NOMO-1 (cell line): ENCODE results near the gene RALGDS.

Source experiments
- DNase-seq, 2 experiments: peaks; one replicate each; lab custom pipeline; 2025; ENCODE audit not compliant: unreplicated experiment in 2 of 2; lab: John Stamatoyannopoulos, UW

The RALGDS gene

DNA sequence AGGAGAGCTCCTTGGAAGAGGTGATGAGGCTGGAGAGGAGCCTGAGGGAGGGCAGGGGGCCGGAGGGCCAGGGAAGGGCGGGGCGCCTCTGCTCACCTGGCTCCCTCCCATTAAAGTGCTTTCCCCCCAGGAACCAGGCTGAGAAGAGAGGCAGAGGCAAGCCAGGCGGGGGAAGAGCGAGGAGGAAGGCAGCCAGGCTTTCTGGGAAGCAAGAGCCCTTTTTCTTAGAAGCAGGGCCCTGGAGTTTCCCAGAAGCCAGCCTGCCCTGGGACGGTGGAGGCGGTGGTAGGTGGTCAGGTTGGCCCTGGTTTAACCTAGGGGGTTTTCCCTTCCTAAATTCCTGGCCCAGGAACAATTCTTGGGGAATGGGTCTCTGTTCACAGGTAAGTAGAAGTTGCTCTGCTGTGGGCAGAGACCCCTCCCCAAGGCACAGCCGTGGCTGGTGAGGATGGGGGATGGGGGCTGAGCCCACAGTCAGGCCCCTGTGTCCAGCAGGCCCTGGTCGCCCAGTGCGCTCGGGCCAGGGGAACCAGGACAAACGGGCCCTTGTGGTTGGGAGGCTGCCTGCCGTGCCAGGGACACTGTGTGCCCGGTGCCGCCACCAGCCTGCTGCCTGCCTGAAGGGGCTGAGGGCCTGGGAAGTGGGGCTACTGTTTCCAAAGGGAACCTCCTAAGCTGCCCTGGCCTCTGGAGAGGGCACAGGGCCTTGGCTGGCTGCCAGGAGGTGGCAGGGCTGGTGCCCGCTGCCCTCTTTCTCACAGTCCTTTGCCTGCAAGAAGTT is 16.6 kb upstream of the RALGDS start:
- no peak for DNase-seq

DNA sequence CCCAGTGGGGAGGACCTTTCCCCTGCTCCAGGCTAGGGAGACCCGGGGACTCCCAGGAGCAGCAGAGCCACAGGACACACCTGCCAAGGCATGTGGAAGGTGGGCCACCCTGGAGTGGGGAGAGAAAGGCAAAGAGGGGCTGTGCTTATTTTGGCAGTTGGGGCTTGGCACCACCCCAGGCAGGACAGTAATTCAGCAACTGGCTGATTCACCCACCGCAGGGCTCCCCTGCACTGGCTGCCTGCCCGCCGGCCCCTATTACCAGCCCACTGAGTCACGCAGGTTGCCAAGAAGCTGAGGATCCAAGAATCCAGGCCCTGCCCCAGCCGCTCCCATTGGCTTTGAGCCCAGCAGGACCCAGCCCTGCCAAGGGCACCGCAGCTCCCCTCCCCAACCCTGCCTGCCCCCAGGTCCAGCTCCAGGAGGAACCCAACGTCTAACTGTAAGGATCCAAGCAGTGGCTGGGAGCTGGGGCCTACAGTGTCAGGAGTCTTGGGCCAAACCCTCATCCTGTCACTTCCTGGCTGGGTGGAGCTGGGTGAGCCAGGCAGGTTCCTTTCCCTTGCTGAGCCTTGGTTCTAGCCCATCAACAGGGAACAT is 14.2 kb upstream of the RALGDS start:
- no peak for DNase-seq

DNA sequence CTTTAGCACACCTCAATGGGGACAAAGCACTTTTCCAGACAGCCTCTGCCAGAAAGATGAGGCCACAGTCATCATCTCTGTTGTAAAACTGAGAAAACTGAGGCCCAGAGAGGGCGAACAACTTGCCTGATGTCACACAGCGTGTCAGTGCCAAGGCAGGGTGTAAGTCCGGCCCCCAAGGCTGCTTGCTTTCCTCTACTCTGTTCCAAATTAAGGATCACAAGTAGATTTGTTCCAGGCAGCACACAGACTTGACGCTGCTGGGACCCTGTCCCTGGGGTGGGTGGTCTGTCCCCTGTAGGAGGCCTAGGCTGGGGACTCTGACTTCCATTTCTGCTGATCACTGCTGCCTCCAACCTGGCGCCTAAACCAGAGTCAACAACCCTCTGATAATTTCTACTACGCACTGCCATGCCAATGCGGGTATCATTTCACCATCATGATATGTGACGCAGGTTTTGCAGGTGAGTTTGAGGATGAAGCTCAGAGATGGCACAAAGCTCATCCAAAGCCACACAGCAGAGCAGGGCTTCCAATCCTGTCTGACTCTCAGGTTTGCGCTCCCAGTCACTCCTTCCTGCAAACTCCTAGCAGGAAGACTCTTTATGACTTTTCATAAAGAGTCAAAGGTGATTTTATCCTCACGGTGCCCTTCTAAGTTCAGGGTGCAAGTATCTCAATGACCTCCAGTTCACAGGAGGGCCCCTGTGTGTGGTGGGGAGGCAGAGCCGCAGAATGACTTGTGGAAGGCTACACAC is 13.5 kb upstream of the RALGDS start:
- no peak for DNase-seq

DNA sequence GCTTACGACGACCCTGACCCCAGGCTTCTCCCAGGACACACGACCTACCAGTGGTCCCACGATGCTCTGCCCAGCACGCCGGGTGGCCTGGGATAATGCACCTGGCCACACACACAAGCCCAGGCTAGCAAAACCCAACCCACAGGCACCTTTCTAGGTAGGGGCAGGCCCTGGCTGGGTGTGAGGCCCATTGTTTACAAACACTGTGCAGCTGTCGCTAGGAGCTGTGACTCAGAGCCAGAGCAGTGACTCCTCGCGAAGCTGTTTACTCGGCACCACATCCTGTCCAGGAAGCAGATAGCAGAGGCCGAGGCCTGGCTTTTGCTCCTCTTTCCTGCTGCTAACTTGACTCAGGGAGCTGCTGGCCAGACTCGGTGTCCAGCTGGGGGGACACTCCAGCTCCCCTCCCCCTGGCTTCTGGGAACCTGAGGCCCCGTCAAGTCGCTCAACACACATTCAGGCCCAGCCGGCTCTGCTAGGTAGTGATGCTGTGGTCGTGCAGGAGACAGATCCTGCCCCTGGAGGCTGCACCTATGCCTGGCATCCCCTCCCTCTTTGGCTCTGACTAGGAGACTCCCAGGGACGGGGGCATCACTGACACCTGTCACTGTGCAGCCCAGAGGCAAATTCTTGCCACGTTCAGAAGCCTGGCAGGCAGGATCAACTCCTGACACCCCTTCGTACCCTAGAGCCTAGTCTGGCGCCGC is 12.8 kb upstream of the RALGDS start:
- DNase-seq: peak; percentile 16 to 18

DNA sequence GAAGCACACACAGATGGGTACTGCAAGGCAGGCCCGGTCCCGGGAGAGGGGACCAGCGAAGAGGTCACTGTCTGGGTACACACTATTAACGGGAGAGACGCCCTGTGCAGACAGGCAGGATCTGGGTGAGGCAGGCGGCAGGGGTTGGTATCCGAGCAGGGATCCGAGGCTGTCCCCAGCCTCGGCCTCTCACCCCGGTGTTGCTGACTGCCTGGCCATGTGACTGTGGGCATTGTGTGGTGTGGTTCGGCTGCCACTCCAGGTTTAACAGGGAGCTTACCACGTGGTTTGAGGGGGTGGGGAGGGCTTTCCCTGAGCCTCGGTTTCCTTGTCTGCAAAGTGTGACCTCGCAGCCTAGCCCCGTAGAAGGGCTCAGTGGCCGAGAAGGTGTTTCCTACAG is 11.1 kb upstream of the RALGDS start:
- DNase-seq: no peak

DNA sequence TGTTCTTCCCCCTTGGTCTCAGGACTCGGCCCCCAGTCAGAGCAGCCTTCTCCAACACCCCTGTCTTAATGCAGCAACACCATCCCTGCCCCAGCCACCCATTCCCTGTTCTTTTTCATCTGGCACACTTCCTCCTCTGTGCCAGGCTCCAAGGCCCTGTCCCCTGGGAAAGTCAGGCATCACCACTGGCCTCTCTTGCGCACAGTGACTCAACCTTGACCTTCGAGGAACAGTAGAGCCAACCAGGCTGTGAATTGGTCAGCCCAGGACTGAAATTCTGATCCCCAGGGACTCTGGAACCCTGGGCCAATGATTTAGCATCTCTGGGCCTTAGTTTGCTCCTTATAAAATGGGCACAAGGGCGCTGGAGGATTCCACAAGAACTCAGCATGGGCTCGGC is 10.5 kb upstream of the RALGDS start:
- DNase-seq: no peak

DNA sequence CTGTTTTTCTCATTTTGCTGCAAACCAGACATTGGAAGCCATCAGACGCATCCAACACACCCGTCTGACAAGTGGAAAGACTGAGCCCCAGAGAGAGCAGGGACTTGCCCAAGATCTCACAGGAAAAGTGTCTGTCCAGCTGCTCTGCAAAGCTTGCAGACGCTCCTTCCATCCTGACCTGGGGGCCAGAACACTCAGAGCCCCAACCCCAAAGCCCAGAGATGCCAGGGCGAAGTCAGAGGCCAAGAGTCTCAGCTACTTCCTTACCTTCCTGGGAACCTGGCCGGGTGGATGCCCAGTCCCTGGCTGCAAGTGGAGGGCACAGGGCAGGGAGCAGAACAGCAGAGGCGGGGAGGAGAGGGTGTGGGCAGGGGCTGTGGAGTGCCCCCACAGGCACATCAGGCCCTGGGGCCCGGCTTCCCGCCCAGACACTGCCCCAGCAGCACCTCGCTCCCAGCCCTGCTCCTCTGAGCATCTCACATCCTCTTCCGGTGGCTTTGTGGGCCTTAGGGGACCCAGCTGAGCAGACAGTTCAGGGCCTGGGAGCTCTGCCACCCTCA is 9.7 kb upstream of the RALGDS start:
- no peak for DNase-seq

DNA sequence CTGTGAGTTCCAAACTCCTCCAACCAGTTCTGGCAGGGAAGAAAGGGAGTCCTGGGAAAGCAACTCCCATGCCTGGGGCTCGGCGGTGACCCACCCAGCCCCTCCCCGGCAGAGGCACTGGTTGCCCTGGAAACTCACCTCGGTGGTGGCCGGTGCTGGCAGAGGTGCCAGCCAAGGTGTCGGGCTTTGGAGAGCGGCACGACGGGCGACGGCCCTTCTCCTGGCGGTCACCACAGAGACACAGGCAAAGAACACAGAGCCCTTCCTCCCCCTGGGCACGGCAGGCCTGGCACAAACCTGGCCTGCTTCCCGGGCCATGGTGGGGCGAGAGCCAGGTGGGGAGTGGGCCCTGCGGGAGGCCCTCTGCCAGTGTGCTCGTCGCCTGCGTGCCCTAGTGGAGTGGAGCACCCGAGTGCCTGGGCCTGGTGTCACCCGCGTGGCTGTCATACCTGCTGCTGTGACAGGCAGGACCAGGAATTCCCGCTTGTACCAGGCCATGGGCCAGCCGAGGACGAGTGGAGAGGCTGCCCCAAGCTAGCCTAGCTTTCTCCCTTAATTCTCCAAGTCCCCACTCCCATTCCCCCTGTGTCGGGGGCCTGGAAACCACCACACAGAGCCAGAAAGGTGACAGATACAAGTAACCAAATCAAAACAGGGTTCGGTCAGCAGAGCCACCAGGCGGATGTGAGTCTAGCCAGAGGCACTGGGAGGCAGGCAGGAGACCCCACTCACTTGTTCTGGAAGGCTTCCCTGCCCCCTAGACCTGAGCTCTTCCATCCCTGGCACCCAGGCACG is 8.2 kb upstream of the RALGDS start:
- DNase-seq: no peak

DNA sequence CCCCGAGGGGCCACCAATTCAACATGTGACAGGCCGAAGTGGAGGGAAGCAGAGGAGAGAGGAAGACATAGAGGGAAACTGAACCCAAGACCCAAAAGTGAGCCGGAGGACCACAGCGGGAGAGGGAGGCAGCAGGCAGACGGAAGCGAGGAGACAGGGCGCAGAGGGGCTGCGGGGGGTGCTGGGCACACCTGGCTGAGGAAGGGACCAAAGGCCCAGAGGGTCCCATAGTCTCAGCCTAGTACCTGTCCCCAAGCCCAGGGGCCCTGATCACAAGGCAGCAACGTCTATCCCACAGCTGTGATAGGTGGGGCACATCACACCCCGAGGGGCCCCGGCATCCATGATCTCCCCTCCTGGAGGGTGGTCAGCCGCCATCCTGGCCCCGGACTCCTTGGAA is 7.1 kb upstream of the RALGDS start:
- DNase-seq: no peak

DNA sequence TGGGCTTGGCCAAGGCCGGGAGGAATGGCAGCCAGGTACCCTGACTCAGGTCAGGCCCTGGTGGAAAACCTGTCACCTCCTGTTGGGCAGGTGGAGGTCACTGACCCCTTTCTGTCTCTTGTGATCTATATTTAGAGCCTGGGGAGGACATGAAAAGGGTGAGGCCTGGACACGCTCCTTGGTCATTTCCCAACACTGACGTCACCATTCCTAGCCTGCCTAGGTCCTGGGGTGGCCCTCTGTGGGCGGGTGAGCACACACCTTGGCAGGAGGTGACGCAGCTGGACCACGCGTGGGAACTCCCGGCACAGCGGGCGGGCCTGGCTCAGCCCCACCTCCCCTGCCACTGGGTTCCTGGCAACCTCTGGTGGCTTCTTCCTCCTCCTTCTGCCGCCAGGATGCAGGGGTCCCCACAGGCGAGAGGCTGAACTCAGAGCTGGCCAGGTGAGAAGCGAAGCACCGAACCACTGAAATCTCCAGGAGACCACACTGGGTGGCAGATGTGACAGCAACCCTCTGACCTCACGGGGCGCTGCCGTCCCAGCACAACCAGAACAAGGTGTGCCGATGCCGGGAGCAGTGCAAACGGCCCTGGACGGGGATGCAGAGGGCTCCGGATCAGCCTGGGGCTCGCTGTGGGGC is 6.4 kb upstream of the RALGDS start:
- DNase-seq: no peak

DNA sequence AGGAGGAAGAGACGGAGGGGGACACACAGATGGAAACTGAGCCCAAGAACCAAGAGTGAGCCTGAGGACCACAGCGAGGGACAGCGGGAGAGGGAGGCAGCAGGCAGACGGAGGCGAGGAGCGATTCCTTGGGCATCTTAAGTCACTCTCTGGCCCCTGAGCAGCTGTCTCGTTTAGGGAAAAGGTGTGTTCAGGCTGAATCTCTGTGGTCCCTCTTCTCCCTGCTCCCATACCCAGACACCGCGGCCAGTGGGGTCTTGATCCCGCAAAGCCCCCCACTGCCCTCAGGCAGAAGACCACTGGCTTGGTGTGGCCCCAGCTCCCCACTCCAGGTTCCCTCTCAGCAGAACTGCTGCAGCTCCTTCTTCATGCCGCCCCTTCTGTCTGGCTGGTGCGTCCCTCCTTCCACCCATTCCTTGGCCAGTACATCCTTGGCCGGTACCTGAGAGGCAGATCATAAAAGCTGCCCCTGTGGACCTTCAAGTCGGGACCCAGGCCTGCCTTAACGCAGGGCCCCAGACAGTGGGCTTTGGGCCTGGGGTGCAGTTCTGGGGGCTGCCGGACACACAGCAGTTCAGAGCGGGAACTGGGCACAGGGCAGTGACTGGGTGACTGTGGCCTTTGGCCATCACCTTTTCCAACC is 5.8 kb upstream of the RALGDS start:
- no peak for DNase-seq

DNA sequence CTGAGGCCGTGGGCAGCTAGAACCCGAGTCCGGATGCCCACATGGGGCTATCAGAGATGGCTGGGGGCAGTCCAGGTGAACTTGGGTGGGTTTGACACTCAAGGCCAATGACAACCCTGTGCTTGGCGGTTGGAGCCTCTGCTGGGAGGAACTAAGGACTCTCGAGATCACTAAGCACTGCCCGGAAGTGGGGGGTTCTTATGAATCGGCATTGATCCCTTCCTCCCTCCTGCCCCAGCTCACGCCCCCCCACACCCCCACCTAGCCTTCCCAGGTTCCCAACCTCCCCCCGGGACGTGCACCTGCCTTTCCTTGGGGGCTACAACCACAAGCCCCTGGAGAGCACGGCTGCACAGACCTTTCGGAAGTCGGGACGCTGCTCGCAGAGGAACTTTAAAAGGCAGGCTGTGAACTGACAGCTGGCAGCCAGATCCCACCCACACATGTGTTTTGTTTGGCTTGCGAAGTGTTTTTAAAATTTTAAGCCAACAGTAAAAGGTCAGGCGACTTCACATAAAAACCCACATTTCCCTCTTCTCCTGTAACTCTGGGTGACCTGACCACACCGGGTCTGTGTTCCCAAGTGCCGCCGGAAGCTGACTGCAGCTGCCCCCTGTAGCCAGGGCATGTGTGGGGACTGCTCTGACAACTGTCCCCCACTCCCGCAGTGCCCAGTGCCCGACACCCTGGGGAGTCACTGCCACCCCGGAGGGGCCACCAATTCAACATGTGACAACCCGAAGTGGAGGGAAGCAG is 5.1 kb upstream of the RALGDS start:
- peak; percentile 64 to 72 for DNase-seq

DNA sequence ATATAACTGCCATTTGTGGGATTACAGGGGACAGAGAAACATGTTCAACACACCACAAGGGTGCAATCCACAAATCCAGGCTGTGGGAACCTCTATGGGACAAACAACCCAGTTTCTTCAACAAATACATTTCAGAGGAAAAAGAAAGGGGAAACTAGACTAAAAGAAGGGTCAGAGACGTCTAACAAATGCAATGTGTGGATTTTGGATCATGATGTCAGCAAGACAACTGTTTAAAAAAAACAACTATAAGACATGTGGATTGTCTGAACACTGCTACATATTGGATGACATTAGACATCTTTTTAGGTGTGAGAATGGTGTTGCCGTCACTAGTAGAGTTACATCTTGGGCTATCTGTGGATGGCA is 3.9 kb upstream of the RALGDS start:
- no peak for DNase-seq

DNA sequence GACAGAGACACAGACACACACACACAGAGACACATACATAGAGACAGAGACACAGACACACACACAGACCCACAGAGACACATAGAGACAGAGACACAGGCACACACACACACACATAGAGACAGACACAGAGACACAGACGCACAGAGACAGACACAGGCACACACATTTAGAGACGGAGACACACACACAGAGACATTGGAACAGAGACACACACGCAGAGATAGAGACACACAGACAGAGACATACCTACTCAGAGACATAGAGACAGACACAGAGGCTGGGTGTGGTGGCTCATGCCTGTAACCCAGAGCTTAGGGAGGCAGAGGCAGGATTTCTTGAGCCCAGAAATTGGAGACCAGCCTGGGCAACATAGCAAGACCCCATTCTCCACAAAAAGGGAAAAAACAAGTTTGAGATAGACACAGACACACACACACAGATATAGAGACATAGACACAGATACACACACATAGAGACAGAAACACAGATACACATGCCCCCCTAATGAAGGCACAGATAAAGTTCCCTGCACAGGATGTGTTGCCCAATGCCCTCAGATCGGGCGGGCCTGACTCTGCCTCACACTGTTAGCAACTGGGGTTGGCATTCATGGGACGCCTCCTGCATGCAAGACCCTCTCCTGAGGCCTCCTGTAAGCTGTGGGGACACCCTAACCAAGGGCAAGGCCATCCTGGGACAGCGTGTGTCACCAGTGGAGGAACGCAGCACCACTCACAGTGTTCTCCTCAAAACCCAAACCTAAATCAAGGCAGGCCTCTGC is 3.3 kb upstream of the RALGDS start:
- peak in 1 of 2 experiments; percentile 26 for DNase-seq

DNA sequence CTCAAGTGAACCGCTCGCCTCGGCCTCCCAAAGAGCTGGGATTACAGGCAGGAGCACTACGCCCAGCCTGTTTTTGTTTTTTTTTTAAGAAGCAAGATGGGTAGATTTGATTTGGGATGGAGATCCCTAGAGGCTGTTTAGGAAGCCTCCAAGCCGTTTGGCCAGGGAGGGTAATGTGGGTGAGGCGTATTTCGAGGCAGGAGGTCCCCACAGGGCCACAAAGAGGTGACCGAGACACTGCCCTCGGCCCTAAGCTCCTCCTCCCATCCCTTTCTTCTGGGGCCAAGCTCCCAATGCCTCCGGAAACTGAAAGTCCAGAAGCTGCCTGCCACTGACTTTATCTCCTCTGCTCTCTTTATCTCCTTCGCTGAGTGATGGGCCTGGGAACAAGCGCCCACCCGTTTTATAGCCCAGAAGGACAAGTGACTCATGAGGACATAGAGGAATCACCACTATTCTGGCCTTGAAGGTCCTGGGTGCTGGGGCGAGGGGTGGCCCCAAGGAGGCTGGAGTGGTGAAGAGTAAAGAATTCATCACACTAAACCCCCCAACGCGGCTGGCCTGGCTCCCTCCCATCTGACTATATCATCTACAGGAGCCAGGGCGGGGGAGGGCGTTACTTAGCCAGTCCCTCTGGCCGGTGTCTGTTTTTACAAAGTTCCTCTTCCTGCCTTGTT is 2.0 kb upstream of the RALGDS start:
- peak in 1 of 2 experiments; percentile 30 for DNase-seq

DNA sequence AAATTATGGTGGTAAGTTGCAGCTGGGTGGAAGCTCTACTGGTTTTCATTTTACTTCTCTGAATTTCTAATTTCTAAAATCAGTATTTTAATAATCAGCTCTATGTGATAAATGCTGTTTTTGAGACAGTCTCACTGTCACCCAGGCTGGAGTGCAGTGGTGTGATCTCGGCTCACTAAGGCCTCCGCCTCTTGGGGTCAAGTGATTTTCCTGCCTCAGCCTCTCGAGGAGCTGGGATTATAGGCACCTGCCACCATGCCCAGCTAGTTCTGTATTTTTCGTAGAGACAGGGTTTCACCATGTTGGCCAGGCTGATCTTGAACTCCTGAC is 1.5 kb upstream of the RALGDS start:
- no peak for DNase-seq

DNA sequence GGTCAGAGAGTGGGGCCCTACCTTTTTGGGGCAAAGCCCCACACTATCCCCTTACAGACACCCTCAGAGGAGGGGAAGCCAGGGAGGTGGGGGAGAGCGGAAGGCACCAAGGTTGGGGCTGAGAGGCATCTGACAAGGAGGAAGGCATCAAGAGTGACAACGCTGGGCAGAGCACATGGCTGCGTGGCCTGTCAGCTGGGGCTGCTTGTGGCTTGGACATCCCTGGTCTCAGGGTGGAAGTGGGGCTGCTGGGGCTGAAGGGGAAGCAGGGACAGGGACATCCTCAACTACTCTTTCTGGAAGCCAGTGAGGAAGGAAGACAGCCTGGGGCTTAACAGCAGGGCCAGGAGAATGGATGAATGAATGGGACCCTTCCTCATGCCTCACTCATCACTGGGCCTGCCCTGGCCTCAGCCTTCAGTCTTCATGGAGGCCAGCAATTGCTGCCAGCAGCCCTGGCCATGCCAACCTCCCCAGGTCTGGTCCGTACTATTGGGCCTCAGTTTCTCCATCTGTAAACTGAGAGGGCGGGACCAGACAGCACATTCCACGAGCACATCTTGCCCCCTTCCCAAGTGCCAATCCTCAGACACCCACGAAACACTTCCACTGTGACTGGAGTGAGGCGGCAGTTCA is 993 bp upstream of the RALGDS start:
- DNase-seq: peak; percentile 72 to 90
